Measurements from ENCODE around the gene KNDC1.
A peak's percentile ranks its signal among the peaks of the same experiment; 100 is the strongest.

The KNDC1 gene

DNA sequence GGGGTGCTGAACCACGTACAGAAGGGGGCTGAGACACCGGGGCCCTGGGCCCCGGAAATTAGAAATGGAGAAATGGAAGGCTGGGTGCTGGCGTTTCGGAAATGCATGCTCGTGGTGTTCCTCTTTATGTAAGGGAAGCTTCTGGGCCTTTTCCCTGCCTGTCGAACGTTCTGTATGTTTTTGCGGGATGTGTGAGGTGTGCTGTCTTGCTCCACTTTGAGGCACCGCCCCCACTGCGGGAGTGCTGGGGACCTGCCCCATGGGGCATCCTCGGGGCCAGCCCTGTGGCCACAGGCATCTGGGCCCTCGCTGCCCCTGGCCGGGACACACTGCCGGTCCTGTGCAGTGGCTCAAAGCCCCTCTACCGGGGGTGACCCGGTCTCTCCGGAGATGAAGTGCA lies 75.9 kb downstream of the KNDC1 start:
- H3K9me3 ChIP-seq (ENCODE audit: control insufficient read depth, insufficient read depth, low read length), result no peaks in the 10 kb centered on the region
- H3K27me3 ChIP-seq (ENCODE audit: control insufficient read depth, insufficient read depth, low read length), result peaks cover 18% of the 10 kb centered on the region
- no peak overlapping the region for H3K9ac ChIP-seq (ENCODE audit: low read depth, low read length)
- H3K36me3 ChIP-seq (ENCODE audit: control insufficient read depth, insufficient read depth, low read length), result peaks cover 2% of the 10 kb centered on the region
- H3K4me1 ChIP-seq (ENCODE audit: control insufficient read depth, insufficient read depth, low read length), result no peaks in the 10 kb centered on the region
- peak overlapping the region; percentile 50 for H3K4me3 ChIP-seq (ENCODE audit: low read depth, low read length)

DNA sequence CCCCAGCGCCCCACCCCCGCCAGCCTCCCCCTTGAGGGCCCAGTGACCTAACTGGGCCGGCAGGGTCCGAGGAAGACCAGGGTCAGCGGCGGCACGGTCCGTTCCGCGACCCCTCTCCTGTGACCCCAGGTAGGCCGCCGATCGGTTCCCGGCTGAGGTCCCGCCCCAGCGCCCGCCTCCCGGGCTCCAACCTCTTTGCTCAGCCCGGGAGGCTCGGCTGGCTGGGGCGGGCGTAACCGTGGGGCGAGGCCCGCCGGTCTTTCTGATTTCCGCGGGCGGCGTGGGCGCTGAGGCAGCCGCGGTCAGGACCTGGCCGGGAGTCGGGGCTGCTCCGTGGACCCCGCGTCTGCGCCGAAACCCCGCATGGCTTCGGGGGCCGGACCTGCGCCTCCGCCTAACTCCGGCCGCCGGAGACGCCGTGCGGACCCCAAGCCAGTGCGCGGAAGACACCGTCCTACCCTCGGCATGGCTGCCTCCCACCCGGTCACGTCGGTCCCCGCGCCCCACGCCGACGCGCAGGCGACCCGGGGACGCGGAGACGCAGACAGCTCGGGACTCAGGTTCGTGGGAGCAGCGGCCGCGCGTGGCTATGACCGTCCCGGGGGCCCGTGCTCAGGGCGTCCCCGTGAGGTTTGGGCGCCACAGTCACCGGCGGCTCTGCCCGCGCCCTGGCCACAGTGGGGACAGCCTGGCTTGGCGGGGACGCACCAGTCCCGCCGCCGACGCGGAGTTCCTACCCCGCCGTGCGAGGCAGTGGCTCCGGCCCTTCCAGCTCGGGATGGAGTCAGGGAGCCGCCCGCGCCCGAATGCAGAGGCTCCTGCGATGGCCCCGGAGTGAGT lies 76.6 kb downstream of the KNDC1 start:
- H3K4me1 ChIP-seq (ENCODE audit: control insufficient read depth, insufficient read depth, low read length), result no peaks in the 10 kb centered on the region
- peak overlapping the region; percentile 50 for H3K4me3 ChIP-seq (ENCODE audit: low read depth, low read length)
- H3K9ac ChIP-seq (ENCODE audit: low read depth, low read length), result no peak overlapping the region
- H3K27me3 ChIP-seq (ENCODE audit: control insufficient read depth, insufficient read depth, low read length), result peaks cover 18% of the 10 kb centered on the region
- no peaks in the 10 kb centered on the region for H3K9me3 ChIP-seq (ENCODE audit: control insufficient read depth, insufficient read depth, low read length)
- no peaks in the 10 kb centered on the region for H3K36me3 ChIP-seq (ENCODE audit: control insufficient read depth, insufficient read depth, low read length)

DNA sequence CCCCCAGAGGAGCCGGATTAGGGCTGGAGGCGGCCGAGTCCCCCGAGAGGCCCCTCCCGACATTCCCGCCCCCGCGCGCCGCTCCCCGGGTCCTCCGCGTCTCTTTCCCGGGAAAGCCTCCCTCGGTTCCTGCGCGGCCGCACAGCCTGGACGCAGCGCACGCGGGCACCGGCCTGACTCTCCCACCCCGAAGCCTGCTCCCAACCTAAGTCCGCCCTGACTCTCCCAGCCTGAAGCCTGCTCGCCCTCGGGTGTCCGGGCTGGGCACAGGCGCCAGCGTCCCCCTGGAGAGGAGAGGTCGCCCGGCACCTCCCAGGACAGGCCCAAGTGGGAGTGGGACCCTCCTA lies 77.2 kb downstream of the KNDC1 start:
- Histone ChIP-seq H3K27me3 (ENCODE audit: control insufficient read depth, insufficient read depth, low read length) (peaks cover 18% of the 10 kb centered on the region), H3K9ac (ENCODE audit: low read depth, low read length) (peak overlapping the region; percentile 37), H3K4me3 (ENCODE audit: low read depth, low read length) (peak overlapping the region; percentile 50)

DNA sequence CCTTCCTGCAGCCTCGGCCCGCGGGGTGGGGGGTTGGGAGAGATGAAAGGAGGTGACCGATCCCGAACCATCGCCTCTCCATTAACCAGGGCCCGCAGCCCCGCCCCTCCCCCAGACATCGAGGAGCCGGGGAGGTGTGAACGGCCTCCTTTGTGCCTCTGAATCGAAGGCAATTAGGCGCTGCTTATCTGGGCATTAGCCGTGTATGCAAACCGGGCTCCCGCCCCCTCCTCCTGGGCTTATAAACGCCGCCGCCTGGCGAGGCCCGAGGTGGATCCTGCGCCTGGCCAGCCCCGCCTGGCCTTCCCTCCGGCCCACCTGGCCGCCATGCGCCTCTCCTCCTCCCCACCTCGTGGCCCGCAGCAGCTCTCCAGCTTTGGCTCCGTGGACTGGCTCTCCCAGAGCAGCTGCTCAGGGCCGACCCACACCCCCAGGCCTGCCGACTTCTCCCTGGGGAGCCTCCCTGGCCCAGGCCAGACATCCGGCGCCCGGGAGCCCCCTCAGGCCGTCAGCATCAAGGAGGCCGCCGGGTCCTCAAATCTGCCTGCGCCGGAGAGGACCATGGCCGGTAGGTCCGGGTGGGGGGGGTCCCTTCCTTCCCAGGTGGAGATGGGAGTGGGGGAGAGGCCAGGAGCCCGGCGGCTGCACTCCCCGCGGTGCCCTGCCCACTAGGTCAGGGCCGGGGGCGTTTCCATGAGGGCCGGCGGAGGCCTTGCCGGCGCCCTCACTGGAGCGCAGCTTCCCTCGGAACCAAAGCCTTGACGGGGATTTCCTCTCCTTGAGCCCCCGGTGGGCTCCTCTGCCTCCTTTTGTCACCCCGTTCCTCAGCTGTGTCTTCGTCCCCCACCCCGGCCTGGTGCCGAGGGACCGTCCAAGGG lies 77.8 kb downstream of the KNDC1 start, which contains the start of gene VENTX:
VENTX (plus strand) TSS at position 268 of the 878 bp plus-strand sequence; CDS start at position 328, 60 bp downstream.
- Histone ChIP-seq H3K36me3 (ENCODE audit: control insufficient read depth, insufficient read depth, low read length) (no peaks in the 10 kb centered on the region), H3K9me3 (ENCODE audit: control insufficient read depth, insufficient read depth, low read length) (no peaks in the 10 kb centered on the region), H3K4me3 (ENCODE audit: low read depth, low read length) (peak within 1 kb of the TSS; percentile 50), H3K9ac (ENCODE audit: low read depth, low read length) (peak within 1 kb of the TSS; percentile 60), H3K27me3 (ENCODE audit: control insufficient read depth, insufficient read depth, low read length) (peaks cover 18% of the 10 kb centered on the region), H3K4me1 (ENCODE audit: control insufficient read depth, insufficient read depth, low read length) (no peaks in the 10 kb centered on the region)

More for the DNA sequence above, 77.2 kb downstream of the KNDC1 start:
- H3K36me3 ChIP-seq (ENCODE audit: control insufficient read depth, insufficient read depth, low read length), result no peaks in the 10 kb centered on the region
- no peaks in the 10 kb centered on the region for H3K4me1 ChIP-seq (ENCODE audit: control insufficient read depth, insufficient read depth, low read length)
- no peaks in the 10 kb centered on the region for H3K9me3 ChIP-seq (ENCODE audit: control insufficient read depth, insufficient read depth, low read length)

DNA sequence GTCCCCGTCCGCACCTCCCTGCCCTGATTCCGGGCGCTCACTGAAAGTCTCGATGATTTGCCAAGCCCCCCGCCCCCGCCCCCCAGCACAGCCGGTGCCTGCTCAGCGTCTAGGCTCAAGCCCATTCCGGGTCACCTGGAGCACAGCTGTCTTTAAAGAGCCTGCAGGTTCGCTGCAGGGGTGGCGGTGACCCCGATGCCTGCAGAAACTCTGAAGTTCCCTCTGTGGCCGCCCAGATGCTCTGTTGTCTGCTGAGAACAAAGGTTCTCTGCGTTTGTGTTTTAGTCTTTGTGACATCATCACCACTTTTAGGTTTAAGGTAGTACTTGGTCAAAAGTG lies 78.4 kb downstream of the KNDC1 start:
- Histone ChIP-seq H3K27me3 (ENCODE audit: control insufficient read depth, insufficient read depth, low read length) (peaks cover 16% of the 10 kb centered on the region), H3K9ac (ENCODE audit: low read depth, low read length) (peak overlapping the region; percentile 60), H3K9me3 (ENCODE audit: control insufficient read depth, insufficient read depth, low read length) (no peaks in the 10 kb centered on the region), H3K4me3 (ENCODE audit: low read depth, low read length) (peak overlapping the region; percentile 50), H3K36me3 (ENCODE audit: control insufficient read depth, insufficient read depth, low read length) (no peaks in the 10 kb centered on the region), H3K4me1 (ENCODE audit: control insufficient read depth, insufficient read depth, low read length) (no peaks in the 10 kb centered on the region)

DNA sequence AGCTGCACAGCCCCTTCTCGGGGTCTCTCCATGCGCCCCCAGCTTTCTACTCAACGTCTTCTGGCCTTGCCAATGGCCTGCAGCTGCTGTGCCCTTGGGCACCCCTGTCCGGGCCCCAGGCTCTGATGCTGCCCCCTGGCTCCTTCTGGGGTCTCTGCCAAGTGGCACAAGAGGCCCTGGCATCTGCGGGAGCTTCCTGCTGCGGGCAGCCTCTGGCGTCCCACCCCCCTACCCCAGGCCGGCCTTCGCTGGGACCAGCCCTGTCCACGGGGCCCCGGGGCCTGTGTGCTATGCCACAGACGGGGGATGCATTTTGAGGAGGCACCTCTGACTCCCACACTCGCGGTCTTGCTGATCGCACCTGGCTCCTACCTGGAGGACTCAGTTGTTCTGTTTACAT lies 80.0 kb downstream of the KNDC1 start:
- H3K27me3 ChIP-seq (ENCODE audit: control insufficient read depth, insufficient read depth, low read length), result peaks cover 11% of the 10 kb centered on the region

DNA sequence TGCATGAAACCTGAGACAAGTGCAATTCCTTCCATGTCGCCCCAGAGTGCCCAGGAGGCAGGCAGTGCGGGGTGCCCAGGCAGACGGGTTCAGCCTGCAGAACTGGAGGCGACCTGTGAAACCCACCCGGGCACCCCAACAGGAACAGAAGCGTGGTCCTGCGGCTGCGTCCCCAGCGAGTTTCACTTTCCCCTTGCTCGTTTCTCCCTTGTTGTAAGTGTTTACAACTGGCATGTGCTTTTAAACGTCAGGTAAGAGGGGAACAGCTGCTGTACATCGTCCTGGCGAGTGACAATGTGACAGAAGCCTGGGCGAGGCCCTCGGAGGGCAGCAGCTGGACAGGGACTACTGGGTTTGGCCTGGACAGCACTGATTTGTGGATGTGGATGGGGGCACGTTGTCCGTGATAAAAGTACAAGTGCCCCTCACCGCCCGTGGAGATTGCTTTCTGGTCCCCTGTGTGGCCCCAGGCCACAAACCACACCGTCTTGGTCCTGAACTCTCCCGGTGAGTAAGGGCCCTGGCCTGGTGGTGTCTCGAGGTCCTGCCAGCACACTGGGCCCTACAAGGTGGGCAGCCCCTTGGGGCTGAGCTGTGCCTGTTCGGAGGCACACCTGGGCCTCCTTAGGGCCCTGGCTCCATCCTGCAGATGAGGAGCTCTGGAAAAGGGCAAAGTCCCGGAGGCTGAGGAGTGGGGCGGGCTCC lies 81.6 kb downstream of the KNDC1 start:
- Histone ChIP-seq H3K36me3 (ENCODE audit: control insufficient read depth, insufficient read depth, low read length) (no peaks in the 10 kb centered on the region), H3K9me3 (ENCODE audit: control insufficient read depth, insufficient read depth, low read length) (no peaks in the 10 kb centered on the region), H3K9ac (ENCODE audit: low read depth, low read length) (no peak overlapping the region), H3K27me3 (ENCODE audit: control insufficient read depth, insufficient read depth, low read length) (peaks cover 3% of the 10 kb centered on the region), H3K4me3 (ENCODE audit: low read depth, low read length) (no peak overlapping the region), H3K4me1 (ENCODE audit: control insufficient read depth, insufficient read depth, low read length) (no peaks in the 10 kb centered on the region)

More for the DNA sequence above, 80.0 kb downstream of the KNDC1 start:
- Histone ChIP-seq H3K9me3 (ENCODE audit: control insufficient read depth, insufficient read depth, low read length) (no peaks in the 10 kb centered on the region), H3K4me3 (ENCODE audit: low read depth, low read length) (no peak overlapping the region), H3K9ac (ENCODE audit: low read depth, low read length) (no peak overlapping the region), H3K4me1 (ENCODE audit: control insufficient read depth, insufficient read depth, low read length) (no peaks in the 10 kb centered on the region), H3K36me3 (ENCODE audit: control insufficient read depth, insufficient read depth, low read length) (no peaks in the 10 kb centered on the region)

DNA sequence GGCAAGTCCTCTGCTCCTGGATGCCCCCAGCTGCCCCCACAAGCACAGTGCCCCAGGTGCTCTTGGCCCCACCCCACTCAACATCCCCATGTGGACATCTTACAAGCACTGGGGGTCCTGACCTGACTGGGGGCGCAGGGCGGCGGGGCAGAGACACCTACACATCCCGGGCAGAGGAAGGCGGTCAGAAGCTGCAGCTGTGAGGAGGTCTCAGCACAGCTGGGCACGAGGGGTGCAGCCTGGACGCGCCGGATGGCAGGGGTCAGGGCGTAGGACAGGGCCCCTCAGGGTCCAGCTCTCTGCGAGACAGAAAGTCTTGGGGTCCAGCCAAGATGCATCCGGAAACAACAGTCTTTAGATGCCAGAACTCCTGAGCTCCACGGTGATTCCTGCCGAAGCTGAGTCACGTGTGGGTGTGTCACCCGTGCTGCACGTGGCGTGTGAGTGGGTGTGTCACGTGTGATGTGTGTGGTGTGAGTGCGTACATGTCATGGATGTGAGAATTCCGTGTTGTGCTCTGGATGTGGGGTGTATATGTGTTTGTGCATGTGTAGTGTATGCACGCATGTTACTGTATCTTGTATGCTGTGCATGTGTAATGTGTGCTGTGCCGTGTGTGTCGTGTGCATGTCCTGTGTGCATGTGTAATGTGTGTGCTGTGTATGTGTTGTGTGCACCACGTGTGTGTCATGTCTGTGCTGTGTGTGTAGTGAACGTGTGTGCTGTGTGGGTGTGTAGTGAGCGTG lies 82.8 kb downstream of the KNDC1 start:
- no peak overlapping the region for H3K4me3 ChIP-seq (ENCODE audit: low read depth, low read length)
- H3K9ac ChIP-seq (ENCODE audit: low read depth, low read length), result peak overlapping the region; percentile 6
- H3K36me3 ChIP-seq (ENCODE audit: control insufficient read depth, insufficient read depth, low read length), result no peaks in the 10 kb centered on the region
- H3K9me3 ChIP-seq (ENCODE audit: control insufficient read depth, insufficient read depth, low read length), result no peaks in the 10 kb centered on the region
- peaks cover 4% of the 10 kb centered on the region for H3K4me1 ChIP-seq (ENCODE audit: control insufficient read depth, insufficient read depth, low read length)
- H3K27me3 ChIP-seq (ENCODE audit: control insufficient read depth, insufficient read depth, low read length), result no peaks in the 10 kb centered on the region

DNA sequence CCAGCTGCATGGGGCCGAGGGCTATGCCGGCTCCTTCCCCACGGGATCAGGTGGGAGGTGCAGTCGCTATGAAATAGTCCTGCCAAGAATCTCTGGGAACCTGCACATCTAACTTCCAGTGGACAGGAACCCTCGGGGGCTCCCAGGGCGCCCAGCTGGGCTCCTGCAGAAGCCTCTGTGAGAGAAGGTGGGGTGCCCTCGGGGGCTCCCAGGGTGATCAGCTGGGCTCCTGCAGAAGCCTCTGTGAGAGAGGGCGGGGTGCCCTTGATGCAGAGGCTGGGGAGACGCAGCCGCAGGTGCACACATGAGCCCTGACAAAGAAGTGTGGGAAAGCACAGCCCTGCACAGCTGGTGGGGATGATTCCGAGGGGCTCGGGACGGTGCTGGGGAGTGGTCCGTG lies 83.6 kb downstream of the KNDC1 start:
- Histone ChIP-seq H3K27me3 (ENCODE audit: control insufficient read depth, insufficient read depth, low read length) (no peaks in the 10 kb centered on the region), H3K9me3 (ENCODE audit: control insufficient read depth, insufficient read depth, low read length) (no peaks in the 10 kb centered on the region), H3K4me1 (ENCODE audit: control insufficient read depth, insufficient read depth, low read length) (peaks cover 4% of the 10 kb centered on the region), H3K36me3 (ENCODE audit: control insufficient read depth, insufficient read depth, low read length) (no peaks in the 10 kb centered on the region), H3K4me3 (ENCODE audit: low read depth, low read length) (no peak overlapping the region), H3K9ac (ENCODE audit: low read depth, low read length) (peak overlapping the region; percentile 6)

DNA sequence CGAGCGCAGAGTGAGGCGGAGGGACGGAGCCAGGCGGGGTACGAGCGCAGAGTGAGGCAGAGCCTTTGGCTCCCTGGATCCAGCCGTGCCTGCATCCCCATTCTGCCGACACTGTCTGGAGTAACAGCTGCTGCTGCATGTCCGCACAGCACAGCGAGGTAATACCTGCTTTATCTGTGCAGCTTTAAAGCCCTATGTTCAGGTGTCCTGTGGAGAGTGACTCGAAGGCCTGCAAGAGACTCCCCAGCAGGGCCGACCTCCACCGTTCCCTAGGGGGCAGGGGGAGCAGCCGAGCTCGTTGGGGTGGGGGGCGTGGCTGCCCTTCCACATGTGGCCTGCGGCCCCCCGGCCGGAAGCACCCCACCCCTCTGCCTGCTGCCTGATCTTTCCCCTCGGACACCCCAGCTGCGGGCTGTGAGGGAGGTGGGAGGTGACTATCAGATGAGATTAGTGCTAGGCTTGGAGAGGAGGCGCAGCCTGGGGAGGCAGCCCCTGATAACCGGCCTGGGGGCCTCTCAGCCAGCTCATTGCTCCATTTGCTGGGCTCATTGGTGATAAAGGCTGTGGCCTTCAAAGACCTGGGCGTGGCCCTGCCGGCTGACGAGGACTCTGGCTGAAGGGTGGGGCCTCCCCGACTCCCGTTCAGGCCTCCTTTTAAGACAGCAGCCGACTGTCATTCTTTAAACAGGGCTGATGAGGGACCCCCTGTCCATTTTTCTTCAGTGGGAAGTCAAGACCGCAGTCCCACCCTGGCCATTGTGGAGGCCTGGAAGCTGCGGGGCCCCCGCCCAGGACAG lies 85.6 kb downstream of the KNDC1 start:
- peaks cover 4% of the 10 kb centered on the region for H3K4me1 ChIP-seq (ENCODE audit: control insufficient read depth, insufficient read depth, low read length)
- H3K4me3 ChIP-seq (ENCODE audit: low read depth, low read length), result no peak overlapping the region
- H3K9ac ChIP-seq (ENCODE audit: low read depth, low read length), result no peak overlapping the region
- no peaks in the 10 kb centered on the region for H3K9me3 ChIP-seq (ENCODE audit: control insufficient read depth, insufficient read depth, low read length)
- H3K36me3 ChIP-seq (ENCODE audit: control insufficient read depth, insufficient read depth, low read length), result no peaks in the 10 kb centered on the region
- no peaks in the 10 kb centered on the region for H3K27me3 ChIP-seq (ENCODE audit: control insufficient read depth, insufficient read depth, low read length)
